HEK293 (cell line): ENCODE measurements around the gene FGR.

Experiments used
- FEZF1 ChIP-seq: fragments of 450-650 bp; formaldehyde crosslinking; IDR thresholded peaks from 2 replicates; pipeline ENCODE4 v1.5.1; 2016; ENCODE audit warnings: missing biosample characterization, missing genetic modification characterization
- GLIS1 ChIP-seq: fragments of 450-650 bp; formaldehyde crosslinking; IDR thresholded peaks from 2 replicates; pipeline ENCODE4 v1.5.1; 2016; ENCODE audit warnings: missing biosample characterization, missing genetic modification characterization
- IKZF3 ChIP-seq: fragments of 450-650 bp; IDR thresholded peaks from 2 replicates; pipeline ENCODE4 v1.5.0; 2018; ENCODE audit warnings: missing biosample characterization, mild to moderate bottlenecking, missing genetic modification characterization, moderate library complexity
- KLF1 ChIP-seq: fragments of 450-650 bp; formaldehyde crosslinking; IDR thresholded peaks from 2 replicates; pipeline ENCODE4 v1.5.1; 2016; ENCODE audit warnings: missing biosample characterization, missing genetic modification characterization
- MZF1 ChIP-seq: fragments of 450-650 bp; formaldehyde crosslinking; IDR thresholded peaks from 2 replicates; pipeline ENCODE4 v1.5.1; 2017; ENCODE audit warnings: missing biosample characterization, missing genetic modification characterization, borderline replicate concordance
- PATZ1 ChIP-seq: fragments of 450-650 bp; formaldehyde crosslinking; IDR thresholded peaks from 2 replicates; pipeline ENCODE4 v1.5.1; 2016; ENCODE audit warnings: missing biosample characterization, missing genetic modification characterization
- SP7 ChIP-seq: fragments of 450-650 bp; formaldehyde crosslinking; IDR thresholded peaks from 2 replicates; pipeline ENCODE4 v1.5.1; 2016; ENCODE audit warnings: missing biosample characterization, missing genetic modification characterization
- ZBTB20 ChIP-seq: fragments of 450-650 bp; formaldehyde crosslinking; IDR thresholded peaks from 2 replicates; pipeline ENCODE4 v1.5.1; 2016; ENCODE audit warnings: missing biosample characterization, missing genetic modification characterization
- ZFHX2 ChIP-seq: fragments of 450-650 bp; formaldehyde crosslinking; conservative IDR thresholded peaks from 2 replicates; pipeline ENCODE4 v1.5.1; 2016; ENCODE audit warnings: missing biosample characterization, missing genetic modification characterization
- ZNF10 ChIP-seq: fragments of 450-650 bp; formaldehyde crosslinking; IDR thresholded peaks from 2 replicates; pipeline ENCODE4 v1.5.1; 2017; ENCODE audit warnings: missing biosample characterization, missing genetic modification characterization
- ZNF121 ChIP-seq: fragments of 450-650 bp; formaldehyde crosslinking; IDR thresholded peaks from 2 replicates; pipeline ENCODE4 v1.5.1; 2016; ENCODE audit warnings: missing biosample characterization, missing genetic modification characterization
- ZNF184 ChIP-seq: fragments of 450-650 bp; IDR thresholded peaks from 2 replicates; pipeline ENCODE4 v1.5.1; 2018; ENCODE audit warnings: missing biosample characterization, mild to moderate bottlenecking, missing genetic modification characterization
- ZNF24 ChIP-seq: fragments of 450-650 bp; formaldehyde crosslinking; IDR thresholded peaks from 2 replicates; pipeline ENCODE4 v1.5.1; 2016; ENCODE audit warnings: missing biosample characterization, missing genetic modification characterization
- ZNF341 ChIP-seq: fragments of 450-650 bp; formaldehyde crosslinking; IDR thresholded peaks from 2 replicates; pipeline ENCODE4; 2016; ENCODE audit warnings: low read depth, missing biosample characterization, missing genetic modification characterization
- ZNF394 ChIP-seq: fragments of 450-650 bp; formaldehyde crosslinking; IDR thresholded peaks from 2 replicates; pipeline ENCODE4 v1.5.1; 2016; ENCODE audit warnings: missing biosample characterization, missing genetic modification characterization, mild to moderate bottlenecking, moderate library complexity, borderline replicate concordance
- ZNF404 ChIP-seq: fragments of 450-650 bp; formaldehyde crosslinking; IDR thresholded peaks from 2 replicates; pipeline ENCODE4 v1.5.1; 2017; ENCODE audit warnings: missing biosample characterization, missing genetic modification characterization
- ZNF423 ChIP-seq: fragments of 450-650 bp; formaldehyde crosslinking; IDR thresholded peaks from 2 replicates; pipeline ENCODE4 v1.5.1; 2016; ENCODE audit warnings: missing biosample characterization, missing genetic modification characterization
- ZNF449 ChIP-seq: fragments of 450-650 bp; formaldehyde crosslinking; IDR thresholded peaks from 2 replicates; pipeline ENCODE4 v1.5.1; 2017; ENCODE audit warnings: missing biosample characterization, mild to moderate bottlenecking, missing genetic modification characterization, moderate library complexity
- ZNF514 ChIP-seq: fragments of 450-650 bp; formaldehyde crosslinking; IDR thresholded peaks from 2 replicates; pipeline ENCODE4 v1.5.1; 2016; ENCODE audit warnings: missing biosample characterization, missing genetic modification characterization
- ZNF521 ChIP-seq: fragments of 450-650 bp; formaldehyde crosslinking; IDR thresholded peaks from 2 replicates; pipeline ENCODE4 v1.5.1; 2017; ENCODE audit warnings: missing biosample characterization, mild to moderate bottlenecking, missing genetic modification characterization
- ZNF548 ChIP-seq: fragments of 450-650 bp; formaldehyde crosslinking; IDR thresholded peaks from 2 replicates; pipeline ENCODE4 v1.5.1; 2016; ENCODE audit warnings: missing biosample characterization, missing genetic modification characterization
- ZNF596 ChIP-seq: fragments of 450-650 bp; IDR thresholded peaks from 2 replicates; pipeline ENCODE4 v1.5.0; 2018; ENCODE audit warnings: missing biosample characterization, mild to moderate bottlenecking, missing genetic modification characterization, moderate library complexity
- ZNF610 ChIP-seq: fragments of 450-650 bp; formaldehyde crosslinking; IDR thresholded peaks from 2 replicates; pipeline ENCODE4 v1.5.1; 2016; ENCODE audit warnings: missing biosample characterization, missing genetic modification characterization, borderline replicate concordance
- ZNF621 ChIP-seq: fragments of 450-650 bp; formaldehyde crosslinking; IDR thresholded peaks from 2 replicates; pipeline ENCODE4 v1.5.1; 2017; ENCODE audit warnings: missing biosample characterization, missing genetic modification characterization
- ZSCAN30 ChIP-seq: fragments of 450-650 bp; IDR thresholded peaks from 2 replicates; pipeline ENCODE4 v1.5.1; 2018; ENCODE audit warnings: missing biosample characterization, mild to moderate bottlenecking, missing genetic modification characterization, moderate library complexity
- TF ChIP-seq, protein P1 (sequence below): fragments of 450-650 bp; formaldehyde crosslinking; IDR thresholded peaks from 2 replicates; pipeline ENCODE4 v1.5.1; 2016; ENCODE audit warnings: missing biosample characterization, missing genetic modification characterization
- TF ChIP-seq, protein P2 (sequence below): fragments of 450-650 bp; formaldehyde crosslinking; IDR thresholded peaks from 2 replicates; pipeline ENCODE4 v1.5.1; 2016; ENCODE audit warnings: missing biosample characterization, missing genetic modification characterization
- TF ChIP-seq, protein P3 (sequence below): fragments of 450-650 bp; formaldehyde crosslinking; IDR thresholded peaks from 2 replicates; pipeline ENCODE4 v1.5.1; 2016; ENCODE audit warnings: missing biosample characterization, missing genetic modification characterization

Gene FGR

GRCh38 chr1:27574871-27575831 lies 59.8 kb downstream of the FGR start (continued):
- TF ChIP-seq, protein P1, sequence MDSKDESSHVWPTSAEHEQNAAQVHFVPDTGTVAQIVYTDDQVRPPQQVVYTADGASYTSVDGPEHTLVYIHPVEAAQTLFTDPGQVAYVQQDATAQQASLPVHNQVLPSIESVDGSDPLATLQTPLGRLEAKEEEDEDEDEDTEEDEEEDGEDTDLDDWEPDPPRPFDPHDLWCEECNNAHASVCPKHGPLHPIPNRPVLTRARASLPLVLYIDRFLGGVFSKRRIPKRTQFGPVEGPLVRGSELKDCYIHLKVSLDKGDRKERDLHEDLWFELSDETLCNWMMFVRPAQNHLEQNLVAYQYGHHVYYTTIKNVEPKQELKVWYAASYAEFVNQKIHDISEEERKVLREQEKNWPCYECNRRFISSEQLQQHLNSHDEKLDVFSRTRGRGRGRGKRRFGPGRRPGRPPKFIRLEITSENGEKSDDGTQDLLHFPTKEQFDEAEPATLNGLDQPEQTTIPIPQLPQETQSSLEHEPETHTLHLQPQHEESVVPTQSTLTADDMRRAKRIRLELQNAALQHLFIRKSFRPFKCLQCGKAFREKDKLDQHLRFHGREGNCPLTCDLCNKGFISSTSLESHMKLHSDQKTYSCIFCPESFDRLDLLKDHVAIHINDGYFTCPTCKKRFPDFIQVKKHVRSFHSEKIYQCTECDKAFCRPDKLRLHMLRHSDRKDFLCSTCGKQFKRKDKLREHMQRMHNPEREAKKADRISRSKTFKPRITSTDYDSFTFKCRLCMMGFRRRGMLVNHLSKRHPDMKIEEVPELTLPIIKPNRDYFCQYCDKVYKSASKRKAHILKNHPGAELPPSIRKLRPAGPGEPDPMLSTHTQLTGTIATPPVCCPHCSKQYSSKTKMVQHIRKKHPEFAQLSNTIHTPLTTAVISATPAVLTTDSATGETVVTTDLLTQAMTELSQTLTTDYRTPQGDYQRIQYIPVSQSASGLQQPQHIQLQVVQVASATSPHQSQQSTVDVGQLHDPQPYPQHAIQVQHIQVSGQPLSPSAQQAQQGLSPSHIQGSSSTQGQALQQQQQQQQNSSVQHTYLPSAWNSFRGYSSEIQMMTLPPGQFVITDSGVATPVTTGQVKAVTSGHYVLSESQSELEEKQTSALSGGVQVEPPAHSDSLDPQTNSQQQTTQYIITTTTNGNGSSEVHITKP = peak; percentile 94
- peak; percentile 66; the same call in 1 of the 2 replicates for TF ChIP-seq ZNF184 (tag by site-specific recombination)
- TF ChIP-seq ZNF449 (tag by site-specific recombination) = 0 out of 2 replicates have a peak, but pooled peaks have one; percentile 33
- TF ChIP-seq ZNF10 (tag by site-specific recombination) = 0 out of 2 replicates have a peak, but pooled peaks have one; percentile 24
- peak; percentile 83 for TF ChIP-seq ZBTB20 (tag by site-specific recombination)
- TF ChIP-seq GLIS1 (tag by site-specific recombination) = peak; percentile 89
- peak; percentile 93 for TF ChIP-seq ZFHX2
- TF ChIP-seq, protein P2, sequence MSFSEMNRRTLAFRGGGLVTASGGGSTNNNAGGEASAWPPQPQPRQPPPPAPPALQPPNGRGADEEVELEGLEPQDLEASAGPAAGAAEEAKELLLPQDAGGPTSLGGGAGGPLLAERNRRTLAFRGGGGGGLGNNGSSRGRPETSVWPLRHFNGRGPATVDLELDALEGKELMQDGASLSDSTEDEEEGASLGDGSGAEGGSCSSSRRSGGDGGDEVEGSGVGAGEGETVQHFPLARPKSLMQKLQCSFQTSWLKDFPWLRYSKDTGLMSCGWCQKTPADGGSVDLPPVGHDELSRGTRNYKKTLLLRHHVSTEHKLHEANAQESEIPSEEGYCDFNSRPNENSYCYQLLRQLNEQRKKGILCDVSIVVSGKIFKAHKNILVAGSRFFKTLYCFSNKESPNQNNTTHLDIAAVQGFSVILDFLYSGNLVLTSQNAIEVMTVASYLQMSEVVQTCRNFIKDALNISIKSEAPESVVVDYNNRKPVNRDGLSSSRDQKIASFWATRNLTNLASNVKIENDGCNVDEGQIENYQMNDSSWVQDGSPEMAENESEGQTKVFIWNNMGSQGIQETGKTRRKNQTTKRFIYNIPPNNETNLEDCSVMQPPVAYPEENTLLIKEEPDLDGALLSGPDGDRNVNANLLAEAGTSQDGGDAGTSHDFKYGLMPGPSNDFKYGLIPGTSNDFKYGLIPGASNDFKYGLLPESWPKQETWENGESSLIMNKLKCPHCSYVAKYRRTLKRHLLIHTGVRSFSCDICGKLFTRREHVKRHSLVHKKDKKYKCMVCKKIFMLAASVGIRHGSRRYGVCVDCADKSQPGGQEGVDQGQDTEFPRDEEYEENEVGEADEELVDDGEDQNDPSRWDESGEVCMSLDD (tag by site-specific recombination) = peak; percentile 86
- TF ChIP-seq IKZF3 (tag by site-specific recombination) = peak; percentile 17; the same call in 1 of the 2 replicates
- 0 out of 2 replicates have a peak, but pooled peaks have one; percentile 11 for TF ChIP-seq ZNF596 (tag by site-specific recombination)
- TF ChIP-seq ZSCAN30 (tag by site-specific recombination) = peak; percentile 65; the same call in 1 of the 2 replicates
- TF ChIP-seq ZNF521 (tag by site-specific recombination) = no peak
- TF ChIP-seq ZNF394 (tag by site-specific recombination) = peak; percentile 41; the same call in 1 of the 2 replicates
- TF ChIP-seq ZNF621 (tag by site-specific recombination) = no peak
- peak; percentile 20; the same call in 1 of the 2 replicates for TF ChIP-seq MZF1 (tag by site-specific recombination)
- TF ChIP-seq ZNF423 (tag by site-specific recombination) = peak; percentile 66
- TF ChIP-seq ZNF548 = no peak
- TF ChIP-seq ZNF121 (tag by site-specific recombination) = no peak
- no peak for TF ChIP-seq FEZF1 (tag by site-specific recombination)
- TF ChIP-seq ZNF610 (tag by site-specific recombination) = no peak
- TF ChIP-seq, protein P3, sequence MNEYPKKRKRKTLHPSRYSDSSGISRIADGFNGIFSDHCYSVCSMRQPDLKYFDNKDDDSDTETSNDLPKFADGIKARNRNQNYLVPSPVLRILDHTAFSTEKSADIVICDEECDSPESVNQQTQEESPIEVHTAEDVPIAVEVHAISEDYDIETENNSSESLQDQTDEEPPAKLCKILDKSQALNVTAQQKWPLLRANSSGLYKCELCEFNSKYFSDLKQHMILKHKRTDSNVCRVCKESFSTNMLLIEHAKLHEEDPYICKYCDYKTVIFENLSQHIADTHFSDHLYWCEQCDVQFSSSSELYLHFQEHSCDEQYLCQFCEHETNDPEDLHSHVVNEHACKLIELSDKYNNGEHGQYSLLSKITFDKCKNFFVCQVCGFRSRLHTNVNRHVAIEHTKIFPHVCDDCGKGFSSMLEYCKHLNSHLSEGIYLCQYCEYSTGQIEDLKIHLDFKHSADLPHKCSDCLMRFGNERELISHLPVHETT (tag by site-specific recombination) = peak; percentile 47; the same call in 1 of the 2 replicates
- peak; percentile 88 for TF ChIP-seq KLF1 (tag by site-specific recombination)
- TF ChIP-seq ZNF514 (tag by site-specific recombination) = no peak
- TF ChIP-seq PATZ1 (tag by site-specific recombination) = peak; percentile 99
- peak; percentile 72 for TF ChIP-seq ZNF341 (tag by site-specific recombination)
- TF ChIP-seq ZNF24 (tag by site-specific recombination) = 0 out of 2 replicates have a peak, but pooled peaks have one; percentile 50
- no peak for TF ChIP-seq ZNF404
- peak; percentile 83 for TF ChIP-seq SP7 (tag by site-specific recombination)
